Measurements from ENCODE around the gene RAB1A.
"Not testable (repeated sequence)": the region's sequence is repeated elsewhere in the genome, so short reads cannot be mapped to it uniquely, and the experiment has no call there.

RAB1A gene

DNA sequence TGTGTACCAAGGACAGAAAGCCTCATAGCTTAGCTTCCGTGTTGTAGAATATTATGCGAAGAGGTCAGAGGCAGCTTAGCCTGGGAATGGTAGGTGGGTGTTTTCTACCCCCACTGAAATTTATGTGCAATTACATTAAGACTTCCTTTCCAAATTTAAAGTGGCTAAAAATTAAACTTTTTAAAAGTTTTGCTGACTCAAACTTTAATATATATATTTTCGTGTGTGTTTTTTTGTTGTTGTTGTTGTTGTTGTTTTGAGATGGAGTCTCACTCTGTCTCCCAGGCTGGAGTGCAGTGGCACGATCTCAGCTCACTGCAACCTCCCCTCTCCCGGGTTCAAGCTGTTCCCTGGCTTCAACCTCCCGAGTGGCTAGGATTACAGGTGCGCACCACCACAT is 4.3 kb upstream of the RAB1A start:
- DNase-seq, result no peak

DNA sequence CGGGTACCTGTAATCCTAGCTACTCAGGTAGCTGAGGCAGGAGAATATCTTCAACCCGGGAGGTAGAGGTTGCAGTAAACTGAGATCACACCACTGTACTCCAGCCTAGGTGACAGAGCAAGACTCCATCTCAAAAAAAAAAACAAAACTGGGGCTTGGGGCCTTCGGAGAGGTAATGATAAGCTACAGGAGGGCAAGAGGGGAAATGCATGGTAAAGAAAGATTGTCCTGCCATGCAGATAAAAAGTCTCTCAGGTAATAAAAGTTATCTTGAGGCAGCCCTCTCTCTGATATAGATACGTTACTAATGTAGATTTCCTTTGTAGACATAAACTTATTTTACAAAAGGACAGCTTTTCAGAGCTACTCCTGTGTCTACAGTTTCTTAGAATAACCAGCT is 3.7 kb upstream of the RAB1A start:
- DNase-seq, result no peak

DNA sequence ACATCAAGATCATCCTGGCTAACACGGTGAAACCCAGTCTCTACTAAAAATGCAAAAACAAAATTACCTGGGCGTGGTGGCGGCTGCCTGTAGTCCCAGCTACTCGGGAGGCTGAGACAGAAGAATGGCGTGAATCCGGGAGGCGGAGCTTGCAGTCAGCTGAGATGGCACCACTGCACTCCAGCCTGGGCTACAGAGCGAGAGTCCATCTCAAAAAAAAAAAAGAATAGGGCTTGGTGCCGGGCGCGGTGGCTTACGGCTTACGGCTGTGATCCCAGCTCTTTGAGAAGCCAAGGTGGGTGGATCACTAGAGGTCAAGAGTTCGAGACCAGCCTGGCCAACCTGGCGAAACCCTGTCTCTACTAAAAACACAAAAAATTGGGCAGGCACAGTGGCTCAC is 3.0 kb upstream of the RAB1A start:
- DNase-seq, result not testable (repeated sequence)

DNA sequence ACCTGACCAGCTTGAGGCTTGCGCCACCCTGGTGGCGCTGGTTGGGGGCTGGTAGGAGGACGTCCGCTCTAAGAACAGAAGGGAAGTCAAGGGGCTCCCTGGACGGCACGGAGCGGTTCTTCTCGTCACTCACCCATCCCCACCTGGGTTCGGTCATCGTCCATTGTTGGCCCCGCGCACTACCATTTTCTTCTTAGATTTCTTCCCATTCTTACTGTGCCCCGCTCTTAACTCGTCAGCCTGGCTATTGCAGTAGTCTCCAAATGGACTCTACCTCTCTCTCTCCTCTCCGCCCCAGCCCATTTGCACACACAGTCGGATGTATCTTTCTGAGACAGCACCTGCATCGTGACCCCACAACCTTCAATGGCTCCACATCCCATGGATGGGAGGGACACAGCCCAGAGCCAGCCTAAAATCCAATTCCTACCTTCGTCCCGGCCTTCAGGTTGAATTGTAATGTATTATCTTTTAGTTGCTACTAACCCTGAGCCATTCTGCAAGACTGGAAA is 814 bp upstream of the RAB1A start:
- no peak for DNase-seq

DNA sequence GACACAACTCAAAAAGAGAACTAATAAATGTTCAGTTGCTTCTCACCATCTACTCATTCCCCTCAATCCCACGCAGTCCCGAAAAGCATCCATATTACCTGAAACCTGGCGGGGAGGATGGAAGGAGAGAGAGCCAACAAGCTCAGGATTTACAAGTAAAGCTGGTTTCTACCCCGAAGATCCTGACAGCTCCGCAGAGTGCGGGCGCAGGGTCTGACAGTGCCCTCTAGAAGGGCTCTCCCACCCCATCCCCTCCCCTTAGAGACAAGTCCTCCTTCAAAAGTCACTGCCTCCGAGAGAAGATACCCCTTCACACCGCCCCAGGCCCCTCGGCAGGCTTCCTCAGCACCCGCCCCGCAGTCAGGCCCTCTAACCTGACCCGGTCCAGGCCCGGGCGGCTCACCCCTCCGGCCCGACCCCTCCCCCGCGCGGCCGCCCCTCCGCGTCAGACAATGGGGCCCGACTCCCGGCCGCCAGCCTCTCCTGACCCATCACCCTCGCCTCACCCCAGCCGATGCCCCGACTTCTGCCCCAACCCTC is 550 bp downstream of the RAB1A start:
- DNase-seq, result no peak

DNA sequence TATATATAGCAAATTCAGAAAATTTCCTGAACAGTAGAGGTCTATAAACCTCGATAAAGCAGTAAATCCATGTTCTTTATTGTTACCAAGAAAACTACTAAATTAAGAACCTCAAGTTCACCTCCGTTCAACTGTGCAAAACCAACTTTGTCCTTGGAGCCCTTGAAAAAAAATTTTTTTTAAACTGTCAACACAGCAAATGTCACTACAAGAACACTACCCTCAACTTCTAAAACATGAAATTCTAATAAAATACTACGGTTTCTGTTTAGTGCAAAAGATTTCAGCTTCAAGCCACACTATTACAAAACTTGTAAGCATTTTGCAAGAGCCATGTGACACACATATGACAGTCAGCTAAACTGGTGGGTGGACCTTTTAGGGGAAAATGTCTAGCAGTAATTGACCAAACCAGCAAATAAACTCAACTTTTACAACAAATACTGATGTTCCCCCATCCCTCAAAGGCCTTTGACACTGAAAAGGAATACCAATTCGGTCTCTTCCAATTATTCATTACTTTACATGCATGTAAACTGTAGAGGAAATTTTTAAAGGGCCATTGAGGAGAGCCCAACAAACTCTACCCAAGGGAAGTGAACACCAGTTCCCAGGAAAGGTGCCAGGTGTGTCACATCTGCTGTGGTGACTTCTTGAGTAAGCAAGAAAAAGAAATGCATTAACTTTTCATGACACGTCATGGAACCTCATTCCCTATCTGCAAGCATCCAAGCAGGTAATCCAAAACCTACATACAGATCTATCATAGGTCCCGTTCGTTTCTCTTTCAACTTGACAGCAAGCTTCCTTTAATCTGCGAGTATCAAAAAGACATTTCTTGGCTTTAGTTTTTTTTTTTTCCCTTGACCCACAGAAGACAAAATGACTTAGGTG is 1.4 kb downstream of the RAB1A start:
- DNase-seq, result no peak

DNA sequence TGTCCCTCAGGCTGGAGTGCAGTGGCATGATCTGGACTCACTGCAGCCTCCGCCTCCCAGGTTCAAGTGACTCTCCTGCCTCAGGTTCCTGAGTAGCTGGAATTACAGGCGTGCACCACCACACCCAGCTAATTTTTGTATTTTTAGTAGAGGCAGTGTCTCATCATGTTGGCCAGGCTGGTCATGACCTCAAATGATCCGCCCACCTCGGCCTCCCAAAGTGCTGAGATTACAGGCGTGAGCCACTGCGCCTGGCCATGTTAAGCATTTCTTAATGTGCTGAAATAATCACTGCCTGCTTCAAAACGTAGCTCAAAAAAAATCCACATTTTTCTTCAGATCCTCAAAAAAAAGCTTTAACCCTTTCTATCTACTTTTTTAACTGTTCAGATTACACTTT is 4.4 kb downstream of the RAB1A start:
- DNase-seq, result not testable (repeated sequence)

DNA sequence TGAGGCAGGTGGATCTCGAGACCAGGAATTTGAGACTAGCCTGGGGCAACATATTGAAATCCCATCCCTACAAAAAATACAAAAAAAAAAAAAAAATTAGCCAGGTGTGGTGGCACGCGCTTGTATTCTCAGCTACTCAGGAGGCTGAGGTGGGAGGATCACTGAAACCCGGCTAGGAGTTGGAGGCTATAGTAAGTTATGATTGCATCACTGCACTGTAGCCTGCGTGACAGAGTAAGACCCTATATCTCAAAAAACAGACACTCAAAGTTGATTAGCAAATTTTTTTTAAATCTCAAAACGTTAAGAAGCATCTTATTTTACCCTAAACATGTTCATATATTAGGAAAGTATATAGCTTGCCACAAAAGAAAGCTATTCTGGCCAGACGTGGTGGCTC is 7.6 kb downstream of the RAB1A start:
- no peak for DNase-seq

DNA sequence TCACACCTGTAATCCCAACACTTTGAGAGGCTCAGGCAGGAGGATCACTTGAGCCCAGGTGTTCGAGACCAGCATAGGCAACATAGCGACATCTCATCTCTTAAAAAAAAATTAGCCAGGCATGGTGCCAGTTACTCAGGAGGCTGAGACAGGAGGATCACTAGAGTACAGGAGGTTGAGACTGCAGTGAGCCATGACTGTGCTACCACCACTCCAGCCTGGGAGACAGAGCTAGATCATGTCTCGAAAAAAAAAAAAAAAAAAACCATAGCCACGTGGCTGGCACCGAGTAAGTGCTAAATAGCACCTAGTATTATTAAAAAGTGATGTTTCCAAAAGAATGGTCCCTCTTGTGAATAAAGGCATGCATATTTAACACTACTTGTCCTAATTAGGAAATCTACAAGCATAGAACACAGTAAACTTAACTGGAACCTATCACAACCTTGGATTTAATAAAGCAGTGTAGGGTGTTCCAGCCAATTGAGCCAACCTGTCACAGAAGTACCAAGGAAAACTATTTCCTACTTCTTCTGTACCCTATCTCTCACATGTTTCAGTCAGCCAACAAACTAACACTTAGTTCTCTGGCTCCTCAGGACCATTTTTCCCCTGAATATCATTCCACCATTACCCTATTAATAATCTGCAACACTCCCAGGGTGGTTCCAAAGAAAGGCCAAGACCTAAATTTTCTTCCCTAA is 8.8 kb downstream of the RAB1A start:
- no peak for DNase-seq

DNA sequence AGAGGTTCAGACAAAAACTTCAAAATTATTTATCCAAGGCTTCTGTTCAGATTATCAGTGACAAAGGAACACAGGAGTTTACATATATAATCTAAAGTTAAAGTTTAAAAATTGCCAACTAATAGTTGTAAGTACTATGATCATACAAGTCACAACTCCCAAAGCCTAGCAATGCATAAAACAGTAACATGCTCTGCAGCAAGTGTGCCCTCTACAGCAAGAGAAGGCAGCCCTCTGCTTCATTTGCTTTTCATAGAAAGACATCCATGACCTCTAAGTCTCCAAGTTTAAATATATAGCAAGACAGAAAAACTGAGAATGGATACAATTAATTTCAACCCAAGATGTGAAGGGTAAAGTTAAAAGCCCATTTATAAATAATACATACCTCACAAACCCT is 13.3 kb downstream of the RAB1A start:
- DNase-seq, result no peak

DNA sequence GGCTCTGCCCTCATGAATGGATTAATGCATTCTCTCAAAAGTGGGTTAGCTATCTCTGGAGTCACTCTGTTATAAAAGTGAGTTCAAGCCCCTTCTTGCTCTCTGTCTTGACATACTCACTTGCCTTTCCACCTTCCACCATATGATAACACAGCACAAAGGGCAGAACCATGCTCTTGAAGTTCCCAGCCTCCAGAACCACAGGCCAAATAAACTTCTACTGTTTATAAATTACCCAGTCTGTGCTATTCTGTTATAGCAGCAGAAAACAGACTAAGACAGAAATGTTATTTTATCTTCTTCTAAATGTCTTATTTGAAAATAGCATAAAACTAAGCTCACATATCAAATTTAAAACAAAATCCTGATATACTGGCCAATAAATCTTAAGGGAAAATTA is 15.0 kb downstream of the RAB1A start:
- no peak for DNase-seq

DNA sequence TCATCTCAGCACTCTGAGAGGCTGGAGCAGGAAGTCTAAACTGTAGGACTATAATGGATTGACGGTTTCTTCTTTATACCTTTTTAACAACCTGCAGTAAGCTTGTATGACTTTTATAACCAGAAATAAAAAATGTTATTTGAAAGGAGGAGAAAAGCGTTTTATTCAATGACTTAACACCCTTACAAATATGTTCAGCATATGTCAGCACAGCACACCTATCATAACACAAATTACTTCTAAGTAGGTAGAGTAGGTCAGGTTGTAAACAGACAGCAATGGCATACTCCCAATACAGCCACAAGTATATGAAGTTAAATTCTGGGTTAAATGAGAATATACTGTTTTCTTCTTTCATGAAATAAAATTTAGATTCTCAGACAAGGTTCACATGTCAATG is 16.1 kb downstream of the RAB1A start:
- DNase-seq, result no peak

DNA sequence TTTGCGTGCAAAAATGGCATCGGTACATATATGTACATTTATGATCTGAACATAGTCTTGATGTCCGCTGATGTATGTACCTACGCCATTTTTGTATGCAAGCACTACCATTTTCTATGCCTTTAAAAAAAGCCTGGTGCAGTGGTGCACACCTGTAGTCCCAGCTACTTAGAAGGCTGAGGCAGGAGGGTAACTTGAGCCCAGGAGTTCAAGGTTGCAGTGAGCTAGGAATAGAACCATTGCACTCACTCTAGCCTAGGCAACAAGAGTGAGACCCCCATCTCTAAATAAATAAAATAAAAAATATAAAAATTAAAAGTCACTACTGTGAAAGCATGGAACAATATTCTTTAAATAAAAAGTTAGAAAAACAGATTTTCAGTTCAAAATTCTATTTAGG is 16.7 kb downstream of the RAB1A start:
- DNase-seq, result no peak

DNA sequence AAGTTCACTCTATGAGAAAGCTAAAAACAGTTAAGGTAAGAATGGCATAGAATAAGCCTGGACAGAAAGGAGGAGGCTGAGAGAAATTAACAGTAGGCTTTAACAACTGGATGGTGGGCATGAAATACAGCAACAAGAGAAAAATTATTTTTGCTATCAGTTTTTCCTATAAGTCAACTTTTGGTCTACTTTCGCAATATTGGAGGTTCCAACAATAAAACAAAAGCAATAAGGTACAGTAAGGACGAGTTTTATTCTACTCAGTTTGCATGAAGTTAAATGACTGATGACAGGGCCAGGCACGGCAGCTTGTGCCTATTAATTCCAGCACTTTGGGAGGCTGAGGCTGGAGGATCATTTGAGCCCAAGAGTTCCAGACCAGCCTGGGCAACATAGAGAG is 17.3 kb downstream of the RAB1A start:
- no peak for DNase-seq

DNA sequence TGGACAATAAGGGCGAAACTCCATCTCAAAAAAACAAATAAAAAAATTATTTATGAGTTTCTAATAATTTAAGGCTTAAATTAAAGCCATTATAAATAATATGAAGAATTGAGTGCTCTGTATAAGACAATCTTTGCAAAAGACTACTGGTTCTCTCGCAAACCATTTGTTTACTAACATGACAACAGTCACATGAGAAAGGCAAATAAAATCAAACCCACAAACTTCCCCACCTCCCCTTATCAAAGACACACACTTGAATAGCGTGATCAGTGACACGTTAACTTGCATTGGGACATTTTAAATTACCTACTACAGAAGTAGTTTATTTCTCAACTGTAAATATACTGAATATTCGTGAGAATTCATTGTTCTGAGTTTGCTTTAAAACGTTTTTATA is 21.1 kb downstream of the RAB1A start:
- DNase-seq, result no peak

DNA sequence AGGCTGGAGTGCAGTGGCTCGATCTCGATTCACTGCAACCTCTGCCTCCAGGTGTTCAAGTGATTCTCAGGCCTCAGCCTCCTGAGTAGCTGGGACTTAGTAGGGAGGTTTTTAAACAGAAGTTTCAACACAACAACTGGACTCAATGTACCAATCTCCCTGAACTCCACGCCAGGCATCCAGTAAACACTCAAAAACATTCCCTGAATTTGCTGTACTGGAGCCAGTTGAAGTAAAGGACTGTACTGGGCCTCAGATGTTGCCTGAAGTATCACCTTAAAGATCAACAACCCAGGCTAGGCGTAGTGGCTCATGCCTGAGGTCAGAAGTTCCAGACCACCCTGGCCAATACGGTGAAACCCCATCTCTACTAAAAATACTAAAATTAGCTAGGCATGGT is 22.4 kb downstream of the RAB1A start:
- DNase-seq, result no peak

DNA sequence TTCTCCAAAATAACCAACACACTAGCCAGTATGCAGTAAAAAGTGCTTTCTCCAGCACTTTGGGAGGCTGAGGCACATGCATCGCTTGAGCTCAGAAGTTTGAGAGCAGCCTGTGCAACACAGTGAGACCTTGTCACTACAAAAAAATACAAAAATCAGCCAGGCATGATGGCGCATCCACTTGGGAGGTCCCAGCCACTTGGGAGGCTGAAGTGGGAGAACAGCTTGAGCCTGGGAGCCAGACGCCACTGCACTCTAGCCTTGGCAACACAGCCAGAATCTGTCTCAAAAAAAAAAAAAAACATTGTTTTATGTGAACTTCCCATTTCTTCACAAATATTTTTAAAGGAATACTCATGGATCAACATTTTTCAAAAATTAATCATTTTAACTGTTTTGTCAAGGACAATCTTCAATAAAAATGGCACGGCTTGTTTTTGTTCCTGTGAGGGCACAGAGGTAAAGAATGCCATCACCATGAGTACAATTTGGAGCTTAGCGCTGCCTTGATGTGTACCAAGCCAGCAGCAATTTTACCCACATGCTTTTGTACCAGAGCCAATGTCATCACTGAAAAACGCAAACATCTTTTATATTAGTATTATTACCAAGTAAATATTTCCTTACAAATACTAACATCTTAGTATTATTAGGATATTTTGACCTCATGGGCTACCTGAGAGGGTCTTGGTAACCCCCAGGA is 26.7 kb downstream of the RAB1A start:
- DNase-seq, result peak; percentile 20

DNA sequence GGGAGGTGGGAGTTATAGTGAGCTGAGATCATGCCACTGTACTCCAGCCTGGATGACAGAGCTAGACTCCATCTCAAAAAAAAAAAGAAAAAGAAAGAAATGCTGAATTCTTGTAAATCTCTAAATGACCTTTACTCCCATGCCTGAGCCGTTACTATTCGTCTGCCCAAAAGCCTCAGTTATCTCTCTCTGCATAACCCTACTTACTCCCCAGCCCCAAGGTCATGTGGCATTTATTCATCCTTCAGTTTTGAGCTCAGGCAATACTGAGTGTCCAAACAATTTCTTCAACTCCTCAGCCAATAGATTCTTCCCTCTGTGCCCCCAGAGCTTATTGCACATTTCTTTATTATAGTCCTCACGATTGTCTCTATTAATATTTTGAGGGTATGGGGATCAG is 28.8 kb downstream of the RAB1A start:
- DNase-seq, result no peak

DNA sequence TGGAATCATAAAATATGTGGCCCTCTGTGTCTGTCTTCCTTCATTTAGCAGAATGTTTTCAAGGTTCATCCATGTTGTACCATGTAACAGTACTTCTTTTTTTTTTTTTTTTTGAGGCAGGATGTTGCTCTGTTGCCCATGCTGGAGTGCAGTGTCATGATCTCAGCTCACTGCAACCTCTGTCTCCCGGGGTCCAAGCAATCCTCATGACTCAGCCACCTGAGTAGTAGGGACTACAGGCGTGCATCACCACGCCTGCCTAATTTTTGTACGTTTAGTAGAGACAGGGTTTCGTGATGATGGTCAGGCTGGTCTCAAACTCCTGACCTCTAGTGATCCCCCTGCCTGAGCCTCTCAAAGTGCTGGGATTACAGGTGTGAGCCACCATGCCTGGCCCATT is 31.2 kb downstream of the RAB1A start:
- no peak for DNase-seq

DNA sequence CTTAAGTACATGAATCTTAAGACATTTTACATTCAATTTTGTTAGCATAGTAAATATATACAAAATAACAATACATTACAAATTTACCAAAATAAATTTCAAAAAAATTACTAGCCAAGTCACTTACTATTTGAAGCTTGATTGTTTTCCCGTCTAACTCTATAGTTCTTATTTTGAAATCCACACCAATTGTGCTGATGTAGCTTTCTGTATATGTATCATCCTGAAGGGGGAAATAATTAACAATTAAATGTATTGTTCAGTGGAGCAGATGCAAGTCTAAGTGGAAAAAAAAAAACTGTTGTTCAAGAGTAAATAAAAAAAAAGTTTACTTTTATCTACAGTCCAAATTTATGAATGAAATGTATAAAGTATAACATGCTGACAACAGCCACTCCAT is 32.1 kb downstream of the RAB1A start:
- DNase-seq, result no peak

DNA sequence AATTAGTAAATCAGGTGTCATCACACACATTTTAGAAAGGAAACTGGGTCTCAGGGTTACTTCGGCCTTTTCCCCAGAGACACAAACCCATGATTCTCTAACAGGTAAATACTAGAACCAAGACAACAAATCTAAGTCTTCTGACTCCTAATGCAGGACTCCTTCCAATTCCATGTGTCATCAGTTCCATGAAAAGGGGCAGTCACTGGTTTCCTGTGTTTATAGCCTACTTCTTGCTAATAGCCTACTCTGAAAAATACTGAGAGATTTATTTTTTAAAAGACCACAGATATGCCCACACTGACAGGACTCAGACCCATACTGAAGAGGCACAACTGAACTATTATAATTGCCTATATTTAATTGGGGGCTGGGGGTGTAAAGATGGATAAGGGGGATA is 33.0 kb downstream of the RAB1A start:
- no peak for DNase-seq

DNA sequence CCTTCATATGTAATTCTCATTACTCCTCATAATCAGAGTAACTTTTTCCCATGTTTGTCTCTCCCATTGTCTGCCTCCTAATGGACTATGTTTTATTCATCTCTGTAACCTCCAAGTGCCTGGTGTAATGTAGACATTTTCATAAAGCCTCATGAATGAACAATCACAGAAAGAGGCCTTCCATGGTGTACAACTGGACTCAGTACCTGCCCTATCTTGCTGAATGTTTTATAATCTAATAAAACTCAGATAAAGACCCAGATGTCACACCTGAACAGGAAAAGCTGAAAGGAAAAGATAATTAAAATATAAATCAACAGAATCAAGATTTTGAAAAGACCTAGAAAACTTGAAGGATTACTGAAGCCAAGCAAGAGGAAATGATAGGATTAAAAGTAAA is 36.7 kb downstream of the RAB1A start:
- DNase-seq, result no peak

DNA sequence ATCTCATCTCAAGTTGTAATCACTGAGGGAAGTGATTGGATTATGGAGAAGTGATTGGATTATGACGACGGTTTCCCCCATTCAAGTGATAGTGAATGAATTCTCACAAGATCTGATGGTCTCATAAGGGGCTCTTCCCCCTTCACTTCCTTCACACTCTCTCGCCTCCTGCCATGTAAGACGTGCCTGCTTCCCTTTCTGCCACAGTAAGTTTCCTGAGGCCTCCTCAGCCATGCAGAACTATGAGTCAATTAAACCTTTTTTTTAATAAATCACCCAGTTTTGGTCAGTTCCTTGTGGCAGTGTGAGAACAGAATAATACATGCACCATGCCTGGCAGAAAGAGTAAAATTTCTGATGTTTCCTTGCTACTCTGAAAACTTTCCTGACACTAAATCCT is 37.1 kb downstream of the RAB1A start:
- DNase-seq, result no peak

DNA sequence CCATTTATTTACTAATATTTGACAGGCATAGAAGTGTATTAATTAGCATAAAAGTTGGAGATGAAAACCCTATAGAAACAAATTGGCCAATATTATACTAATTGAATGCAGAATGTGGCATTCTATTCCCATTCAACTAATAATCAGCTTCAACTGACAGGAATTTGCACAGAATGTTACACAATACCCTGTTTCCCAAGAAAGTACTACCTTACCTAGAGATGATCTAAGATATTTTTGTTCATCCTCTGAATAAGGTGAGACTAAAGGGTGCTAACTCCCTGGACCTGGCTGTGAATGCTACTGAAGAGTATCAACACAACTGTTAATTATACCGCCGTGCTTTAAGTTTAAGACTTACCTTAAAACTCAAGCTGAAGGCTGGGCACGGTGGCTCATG is 44.8 kb downstream of the RAB1A start:
- no peak for DNase-seq

Measured in NCI-H1694 (cell line).